A673 (cell line): ENCODE results near the gene OFD1.
"Not testable (repeated sequence)": the region's sequence is repeated elsewhere in the genome, so short reads cannot be mapped to it uniquely, and the experiment has no call there.

Experiments used
- CTCF ChIP-seq: fragments of 300-800, 200-600 bp; sonication (generic); conservative IDR thresholded peaks from 2 replicates; pipeline ENCODE4 v1.5.1; 2017; ENCODE audit warnings: low read depth, mild to moderate bottlenecking, antibody characterized with exemption, low read length, moderate library complexity, mixed read lengths
- EZH2 ChIP-seq: fragments of 200-600 bp; sonication (generic); IDR thresholded peaks from 2 replicates; pipeline ENCODE4 v1.6.1; 2017; ENCODE audit warnings: borderline replicate concordance, low read depth, mild to moderate bottlenecking, mixed read lengths, antibody characterized with exemption, low read length; ENCODE audit not compliant: poor library complexity, severe bottlenecking

GRCh38 chrX:13724878-13725277 lies 9.7 kb upstream of the OFD1 start:
- TF ChIP-seq CTCF, EZH2: not testable (repeated sequence)
